ENCODE data around the gene USP6NL.

The USP6NL gene

GRCh38 chr10:11539191-11539868, 72.1 kb downstream of the USP6NL start:
- Histone ChIP-seq H3K36me3 (ENCODE audit: insufficient read depth, low read depth, low read length) (no peaks in the 10 kb centered on the region), H3K9me3 (ENCODE audit: insufficient read depth, low read depth, low read length) (no peaks in the 10 kb centered on the region), H3K27ac (ENCODE audit: low read length) (no peak overlapping the region), H3K27me3 (ENCODE audit: insufficient read depth, low read length) (no peaks in the 10 kb centered on the region), H3K4me1 (ENCODE audit: insufficient read depth, low read length) (no peaks in the 10 kb centered on the region; the same call in 1 of the 2 replicates), H3K4me3 (ENCODE audit: low read length) (no peak overlapping the region), H3K9ac (ENCODE audit: low read depth, low read length) (no peak overlapping the region)

GRCh38 chr10:11538834-11539190, 72.6 kb downstream of the USP6NL start:
- Histone ChIP-seq H3K9me3 (ENCODE audit: insufficient read depth, low read depth, low read length) (no peaks in the 10 kb centered on the region), H3K27ac (ENCODE audit: low read length) (no peak overlapping the region), H3K27me3 (ENCODE audit: insufficient read depth, low read length) (no peaks in the 10 kb centered on the region), H3K4me3 (ENCODE audit: low read length) (no peak overlapping the region), H3K4me1 (ENCODE audit: insufficient read depth, low read length) (peaks cover 5% of the 10 kb centered on the region), H3K36me3 (ENCODE audit: insufficient read depth, low read depth, low read length) (no peaks in the 10 kb centered on the region), H3K9ac (ENCODE audit: low read depth, low read length) (no peak overlapping the region)

GRCh38 chr10:11536228-11536627, 75.2 kb downstream of the USP6NL start:
- Histone ChIP-seq H3K36me3 (ENCODE audit: insufficient read depth, low read depth, low read length) (no peaks in the 10 kb centered on the region), H3K4me3 (ENCODE audit: low read length) (no peak overlapping the region), H3K9me3 (ENCODE audit: insufficient read depth, low read depth, low read length) (no peaks in the 10 kb centered on the region), H3K27me3 (ENCODE audit: insufficient read depth, low read length) (no peaks in the 10 kb centered on the region), H3K9ac (ENCODE audit: low read depth, low read length) (no peak overlapping the region), H3K4me1 (ENCODE audit: insufficient read depth, low read length) (peaks cover 5% of the 10 kb centered on the region), H3K27ac (ENCODE audit: low read length) (no peak overlapping the region)

GRCh38 chr10:11535346-11535959, 76.0 kb downstream of the USP6NL start:
- no peaks in the 10 kb centered on the region for H3K27me3 ChIP-seq (ENCODE audit: insufficient read depth, low read length)
- H3K4me1 ChIP-seq (ENCODE audit: insufficient read depth, low read length): peaks cover 5% of the 10 kb centered on the region
- H3K27ac ChIP-seq (ENCODE audit: low read length): no peak overlapping the region
- H3K9me3 ChIP-seq (ENCODE audit: insufficient read depth, low read depth, low read length): no peaks in the 10 kb centered on the region
- H3K36me3 ChIP-seq (ENCODE audit: insufficient read depth, low read depth, low read length): no peaks in the 10 kb centered on the region
- H3K9ac ChIP-seq (ENCODE audit: low read depth, low read length): no peak overlapping the region
- H3K4me3 ChIP-seq (ENCODE audit: low read length): no peak overlapping the region

GRCh38 chr10:11533328-11533781, 78.1 kb downstream of the USP6NL start:
- Histone ChIP-seq H3K27me3 (ENCODE audit: insufficient read depth, low read length) (no peaks in the 10 kb centered on the region), H3K9me3 (ENCODE audit: insufficient read depth, low read depth, low read length) (no peaks in the 10 kb centered on the region), H3K9ac (ENCODE audit: low read depth, low read length) (no peak overlapping the region), H3K36me3 (ENCODE audit: insufficient read depth, low read depth, low read length) (no peaks in the 10 kb centered on the region), H3K27ac (ENCODE audit: low read length) (no peak overlapping the region), H3K4me1 (ENCODE audit: insufficient read depth, low read length) (peaks cover 9% of the 10 kb centered on the region), H3K4me3 (ENCODE audit: low read length) (no peak overlapping the region)

- no peaks in the 10 kb centered on the region for H3K27me3 ChIP-seq (ENCODE audit: insufficient read depth, low read length)
- peaks cover 2% of the 10 kb centered on the region; the same call in 1 of the 2 replicates for H3K36me3 ChIP-seq (ENCODE audit: insufficient read depth, low read depth, low read length)
- H3K9me3 ChIP-seq (ENCODE audit: insufficient read depth, low read depth, low read length): no peaks in the 10 kb centered on the region
- peaks cover 9% of the 10 kb centered on the region for H3K4me1 ChIP-seq (ENCODE audit: insufficient read depth, low read length)
- H3K9ac ChIP-seq (ENCODE audit: low read depth, low read length): no peak overlapping the region
- H3K4me3 ChIP-seq (ENCODE audit: low read length): no peak overlapping the region
- no peak overlapping the region for H3K27ac ChIP-seq (ENCODE audit: low read length)
Measured at GRCh38 chr10:11532306-11532705, 79.1 kb downstream of the USP6NL start.

GRCh38 chr10:11530806-11531205, 80.6 kb downstream of the USP6NL start:
- Histone ChIP-seq H3K4me3 (ENCODE audit: low read length) (no peak overlapping the region), H3K4me1 (ENCODE audit: insufficient read depth, low read length) (peaks cover 9% of the 10 kb centered on the region), H3K9me3 (ENCODE audit: insufficient read depth, low read depth, low read length) (no peaks in the 10 kb centered on the region), H3K27ac (ENCODE audit: low read length) (no peak overlapping the region), H3K9ac (ENCODE audit: low read depth, low read length) (no peak overlapping the region), H3K36me3 (ENCODE audit: insufficient read depth, low read depth, low read length) (peaks cover 16% of the 10 kb centered on the region; the same call in 1 of the 2 replicates), H3K27me3 (ENCODE audit: insufficient read depth, low read length) (no peaks in the 10 kb centered on the region)

- no peaks in the 10 kb centered on the region for H3K27me3 ChIP-seq (ENCODE audit: insufficient read depth, low read length)
- H3K36me3 ChIP-seq (ENCODE audit: insufficient read depth, low read depth, low read length): peaks cover 22% of the 10 kb centered on the region
- H3K4me3 ChIP-seq (ENCODE audit: low read length): no peak overlapping the region
- peaks cover 9% of the 10 kb centered on the region for H3K4me1 ChIP-seq (ENCODE audit: insufficient read depth, low read length)
- H3K9me3 ChIP-seq (ENCODE audit: insufficient read depth, low read depth, low read length): no peaks in the 10 kb centered on the region
- no peak overlapping the region for H3K27ac ChIP-seq (ENCODE audit: low read length)
- no peak overlapping the region for H3K9ac ChIP-seq (ENCODE audit: low read depth, low read length)
Measured at GRCh38 chr10:11529276-11529903, 82.1 kb downstream of the USP6NL start.

- no peaks in the 10 kb centered on the region for H3K9me3 ChIP-seq (ENCODE audit: insufficient read depth, low read depth, low read length)
- H3K4me3 ChIP-seq (ENCODE audit: low read length): no peak overlapping the region
- no peak overlapping the region for H3K9ac ChIP-seq (ENCODE audit: low read depth, low read length)
- peaks cover 24% of the 10 kb centered on the region for H3K36me3 ChIP-seq (ENCODE audit: insufficient read depth, low read depth, low read length)
- peaks cover 4% of the 10 kb centered on the region; the same call in 1 of the 2 replicates for H3K4me1 ChIP-seq (ENCODE audit: insufficient read depth, low read length)
- no peak overlapping the region for H3K27ac ChIP-seq (ENCODE audit: low read length)
- no peaks in the 10 kb centered on the region for H3K27me3 ChIP-seq (ENCODE audit: insufficient read depth, low read length)
Measured at GRCh38 chr10:11528286-11528685, 83.2 kb downstream of the USP6NL start.

GRCh38 chr10:11527691-11528255, 83.7 kb downstream of the USP6NL start:
- H3K9ac ChIP-seq (ENCODE audit: low read depth, low read length): no peak overlapping the region
- no peak overlapping the region for H3K27ac ChIP-seq (ENCODE audit: low read length)
- H3K36me3 ChIP-seq (ENCODE audit: insufficient read depth, low read depth, low read length): peaks cover 29% of the 10 kb centered on the region
- H3K9me3 ChIP-seq (ENCODE audit: insufficient read depth, low read depth, low read length): no peaks in the 10 kb centered on the region
- H3K4me3 ChIP-seq (ENCODE audit: low read length): no peak overlapping the region
- H3K4me1 ChIP-seq (ENCODE audit: insufficient read depth, low read length): peaks cover 4% of the 10 kb centered on the region; the same call in 1 of the 2 replicates
- no peaks in the 10 kb centered on the region for H3K27me3 ChIP-seq (ENCODE audit: insufficient read depth, low read length)

- H3K9ac ChIP-seq (ENCODE audit: low read depth, low read length): no peak overlapping the region
- H3K4me1 ChIP-seq (ENCODE audit: insufficient read depth, low read length): peaks cover 4% of the 10 kb centered on the region; the same call in 1 of the 2 replicates
- H3K27me3 ChIP-seq (ENCODE audit: insufficient read depth, low read length): no peaks in the 10 kb centered on the region
- no peak overlapping the region for H3K27ac ChIP-seq (ENCODE audit: low read length)
- peaks cover 36% of the 10 kb centered on the region for H3K36me3 ChIP-seq (ENCODE audit: insufficient read depth, low read depth, low read length)
- H3K9me3 ChIP-seq (ENCODE audit: insufficient read depth, low read depth, low read length): no peaks in the 10 kb centered on the region
- H3K4me3 ChIP-seq (ENCODE audit: low read length): no peak overlapping the region
Measured at GRCh38 chr10:11527068-11527467, 84.4 kb downstream of the USP6NL start.
